Nephron (organoid): ENCODE data around the gene F11.
"Not testable (repeated sequence)": the region's sequence is repeated elsewhere in the genome, so short reads cannot be mapped to it uniquely, and the experiment has no call there.

Source experiments
- H3K27ac Mint-ChIP-seq, 3 experiments: 2 replicates each; pipeline ENCODE4 v1.8.0; 2020; ENCODE audit warnings: mixed read lengths in 3 of 3, mild to moderate bottlenecking in 2 of 3, moderate library complexity in 1 of 3
- H3K27me3 Mint-ChIP-seq: 2 replicates; pipeline ENCODE4 v1.8.0; 2021; ENCODE audit warnings: low read depth, mild to moderate bottlenecking, moderate library complexity, mixed read lengths
- H3K36me3 Mint-ChIP-seq: 2 replicates; pipeline ENCODE4 v1.8.0; 2020; ENCODE audit warnings: low read depth, mixed read lengths
- H3K4me1 Mint-ChIP-seq: 2 replicates; pipeline ENCODE4 v1.8.0; 2020; ENCODE audit warnings: mixed read lengths
- H3K4me3 Mint-ChIP-seq, 3 experiments: 2 replicates each; pipeline ENCODE4 v1.8.0; 2020; ENCODE audit warnings: mild to moderate bottlenecking in 3 of 3, mixed read lengths in 3 of 3, moderate library complexity in 2 of 3
- H3K9me3 Mint-ChIP-seq: 2 replicates; pipeline ENCODE4 v1.8.0; 2020; ENCODE audit warnings: mixed read lengths
- CTCF ChIP-seq, 3 experiments: fragments of 200-600 bp; sonication (generic); IDR thresholded peaks; one replicate each; pipeline ENCODE4 v1.5.0; 2021; ENCODE audit warnings: antibody characterized with exemption in 3 of 3; ENCODE audit not compliant: unreplicated experiment in 3 of 3

F11 gene

GRCh38 chr4:186236126-186236525 lies 29.9 kb upstream of the F11 start:
- H3K9me3 Mint-ChIP-seq = peaks cover 2% of the 10 kb centered on the region
- no peak for TF ChIP-seq CTCF (IDR thresholded peaks at IDR 0.05; ENCODE audit: unreplicated experiment in 3 of 3)
- H3K4me1 Mint-ChIP-seq = peaks cover 18% of the 10 kb centered on the region
- no peaks in the 10 kb centered on the region for H3K27me3 Mint-ChIP-seq
- H3K27ac Mint-ChIP-seq = no peak overlapping the region
- H3K4me3 Mint-ChIP-seq = no peak overlapping the region
- no peaks in the 10 kb centered on the region for H3K36me3 Mint-ChIP-seq

GRCh38 chr4:186240452-186240847 lies 25.5 kb upstream of the F11 start:
- Mint-ChIP-seq H3K4me3 (no peak overlapping the region), H3K27ac (no peak overlapping the region), H3K36me3 (no peaks in the 10 kb centered on the region), H3K9me3 (peaks cover 2% of the 10 kb centered on the region), H3K4me1 (no peaks in the 10 kb centered on the region), H3K27me3 (no peaks in the 10 kb centered on the region)
- TF ChIP-seq CTCF (IDR thresholded peaks at IDR 0.05; ENCODE audit: unreplicated experiment in 3 of 3) = no peak

GRCh38 chr4:186240848-186241491 lies 25.0 kb upstream of the F11 start:
- Mint-ChIP-seq H3K4me3 (no peak overlapping the region), H3K36me3 (no peaks in the 10 kb centered on the region), H3K27ac (no peak overlapping the region), H3K27me3 (no peaks in the 10 kb centered on the region), H3K9me3 (peaks cover 5% of the 10 kb centered on the region), H3K4me1 (no peaks in the 10 kb centered on the region)
- no peak for TF ChIP-seq CTCF (IDR thresholded peaks at IDR 0.05; ENCODE audit: unreplicated experiment in 3 of 3)

- no peak for TF ChIP-seq CTCF (IDR thresholded peaks at IDR 0.05; ENCODE audit: unreplicated experiment in 3 of 3)
- H3K4me1 Mint-ChIP-seq = no peaks in the 10 kb centered on the region
- H3K27me3 Mint-ChIP-seq = no peaks in the 10 kb centered on the region
- no peak overlapping the region for H3K27ac Mint-ChIP-seq
- H3K9me3 Mint-ChIP-seq = peaks cover 7% of the 10 kb centered on the region
- no peak overlapping the region for H3K4me3 Mint-ChIP-seq
- no peaks in the 10 kb centered on the region for H3K36me3 Mint-ChIP-seq
Measured at GRCh38 chr4:186241616-186242015, 24.4 kb upstream of the F11 start.

- H3K4me1 Mint-ChIP-seq, H3K9me3 Mint-ChIP-seq: not testable (repeated sequence)
Measured at GRCh38 chr4:186242031-186242430, 24.0 kb upstream of the F11 start.

GRCh38 chr4:186243331-186243730 lies 22.7 kb upstream of the F11 start:
- Mint-ChIP-seq H3K36me3 (no peaks in the 10 kb centered on the region), H3K4me3 (no peak overlapping the region), H3K27me3 (no peaks in the 10 kb centered on the region), H3K27ac (no peak overlapping the region), H3K9me3 (peaks cover 5% of the 10 kb centered on the region), H3K4me1 (no peaks in the 10 kb centered on the region)
- no peak for TF ChIP-seq CTCF (IDR thresholded peaks at IDR 0.05; ENCODE audit: unreplicated experiment in 3 of 3)

More at GRCh38 chr4:186242031-186242430, 24.0 kb upstream of the F11 start:
- H3K4me3 Mint-ChIP-seq, H3K27ac Mint-ChIP-seq, H3K36me3 Mint-ChIP-seq, H3K27me3 Mint-ChIP-seq: not testable (repeated sequence)
